ENCODE results near the gene DLG5.

Gene DLG5, protein sequence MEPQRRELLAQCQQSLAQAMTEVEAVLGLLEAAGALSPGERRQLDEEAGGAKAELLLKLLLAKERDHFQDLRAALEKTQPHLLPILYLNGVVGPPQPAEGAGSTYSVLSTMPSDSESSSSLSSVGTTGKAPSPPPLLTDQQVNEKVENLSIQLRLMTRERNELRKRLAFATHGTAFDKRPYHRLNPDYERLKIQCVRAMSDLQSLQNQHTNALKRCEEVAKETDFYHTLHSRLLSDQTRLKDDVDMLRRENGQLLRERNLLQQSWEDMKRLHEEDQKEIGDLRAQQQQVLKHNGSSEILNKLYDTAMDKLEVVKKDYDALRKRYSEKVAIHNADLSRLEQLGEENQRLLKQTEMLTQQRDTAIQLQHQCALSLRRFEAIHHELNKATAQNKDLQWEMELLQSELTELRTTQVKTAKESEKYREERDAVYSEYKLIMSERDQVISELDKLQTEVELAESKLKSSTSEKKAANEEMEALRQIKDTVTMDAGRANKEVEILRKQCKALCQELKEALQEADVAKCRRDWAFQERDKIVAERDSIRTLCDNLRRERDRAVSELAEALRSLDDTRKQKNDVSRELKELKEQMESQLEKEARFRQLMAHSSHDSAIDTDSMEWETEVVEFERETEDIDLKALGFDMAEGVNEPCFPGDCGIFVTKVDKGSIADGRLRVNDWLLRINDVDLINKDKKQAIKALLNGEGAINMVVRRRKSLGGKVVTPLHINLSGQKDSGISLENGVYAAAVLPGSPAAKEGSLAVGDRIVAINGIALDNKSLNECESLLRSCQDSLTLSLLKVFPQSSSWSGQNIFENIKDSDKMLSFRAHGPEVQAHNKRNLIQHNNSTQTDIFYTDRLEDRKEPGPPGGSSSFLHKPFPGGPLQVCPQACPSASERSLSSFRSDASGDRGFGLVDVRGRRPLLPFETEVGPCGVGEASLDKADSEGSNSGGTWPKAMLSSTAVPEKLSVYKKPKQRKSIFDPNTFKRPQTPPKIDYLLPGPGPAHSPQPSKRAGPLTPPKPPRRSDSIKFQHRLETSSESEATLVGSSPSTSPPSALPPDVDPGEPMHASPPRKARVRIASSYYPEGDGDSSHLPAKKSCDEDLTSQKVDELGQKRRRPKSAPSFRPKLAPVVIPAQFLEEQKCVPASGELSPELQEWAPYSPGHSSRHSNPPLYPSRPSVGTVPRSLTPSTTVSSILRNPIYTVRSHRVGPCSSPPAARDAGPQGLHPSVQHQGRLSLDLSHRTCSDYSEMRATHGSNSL (N-terminal part only)

DNA sequence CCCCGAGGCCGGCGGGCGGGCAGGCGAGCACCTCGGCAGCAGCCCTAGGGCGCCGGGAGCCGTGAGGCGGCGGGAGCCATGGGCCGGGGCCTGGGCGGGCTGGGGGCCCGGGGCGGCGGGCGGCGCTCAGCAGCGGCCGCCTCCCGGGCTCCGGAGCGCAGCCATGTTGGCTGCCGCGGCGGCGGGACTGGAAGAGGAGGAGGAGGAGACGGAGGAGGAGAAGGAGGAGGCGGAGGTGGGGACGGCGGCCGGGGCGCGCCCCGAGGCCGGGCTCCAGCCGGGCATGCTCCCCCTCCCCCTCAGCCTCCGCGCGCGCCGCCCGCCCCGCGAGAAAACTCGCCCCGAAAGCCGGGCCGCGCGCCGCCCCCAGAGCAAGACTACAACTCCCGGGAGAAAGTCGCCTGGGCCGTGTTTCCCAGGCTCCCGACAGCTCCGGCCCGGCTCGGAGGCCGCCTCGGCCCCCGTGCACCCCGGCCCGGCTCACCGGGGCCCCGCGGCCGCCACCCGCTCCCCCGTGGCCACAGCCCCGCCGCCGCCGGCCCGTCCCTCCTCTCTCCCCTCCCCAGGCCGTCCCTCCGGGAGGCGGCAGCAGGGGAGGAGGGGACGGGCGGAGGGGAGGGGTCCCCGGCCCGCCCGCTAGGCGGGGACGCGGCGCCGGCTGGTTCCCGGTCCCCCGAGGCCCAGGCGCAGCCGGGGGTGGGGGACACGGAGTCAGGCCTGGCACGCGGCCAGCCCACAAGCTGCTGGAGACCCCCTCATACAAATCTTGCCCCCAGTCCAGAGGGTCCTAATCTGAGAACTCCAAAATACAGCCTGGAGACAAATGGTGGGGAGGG, at the start of gene DLG5:
Gene DLG5 (minus strand): TSS at position 190 of the 836 bp plus-strand sequence. CDS start 235 bp downstream, outside the sequence.
- no peak for DNase-seq (ENCODE audit: low spot score)

DNA sequence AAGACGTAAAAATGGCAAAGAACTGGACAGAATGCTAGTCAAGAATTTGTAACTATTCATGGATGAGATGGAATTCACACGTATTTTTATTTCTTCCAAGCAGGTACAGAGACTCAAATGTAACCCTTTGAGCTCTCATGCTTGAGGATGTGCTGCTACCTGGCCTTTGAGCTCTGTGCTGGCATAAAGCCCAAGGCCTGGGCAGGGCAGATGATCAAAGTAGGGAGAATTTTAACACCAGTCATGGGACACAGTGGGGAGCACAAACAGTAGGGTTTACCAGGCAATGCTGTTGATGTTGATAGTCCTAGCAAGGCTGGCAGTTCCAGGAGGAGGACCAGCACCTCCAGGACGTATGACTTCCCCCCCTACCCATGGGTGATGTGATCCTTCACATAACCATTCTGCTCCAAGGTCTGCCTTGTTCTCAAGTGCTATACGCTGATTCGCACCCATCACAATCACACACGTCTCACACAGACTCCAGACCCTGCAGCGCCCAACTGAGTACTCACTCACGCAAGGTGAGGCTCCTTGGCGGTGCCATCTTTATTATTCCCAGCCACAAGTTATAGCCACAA, 48.6 kb upstream of the DLG5 start:
- no peak for DNase-seq (ENCODE audit: low spot score)

DNA sequence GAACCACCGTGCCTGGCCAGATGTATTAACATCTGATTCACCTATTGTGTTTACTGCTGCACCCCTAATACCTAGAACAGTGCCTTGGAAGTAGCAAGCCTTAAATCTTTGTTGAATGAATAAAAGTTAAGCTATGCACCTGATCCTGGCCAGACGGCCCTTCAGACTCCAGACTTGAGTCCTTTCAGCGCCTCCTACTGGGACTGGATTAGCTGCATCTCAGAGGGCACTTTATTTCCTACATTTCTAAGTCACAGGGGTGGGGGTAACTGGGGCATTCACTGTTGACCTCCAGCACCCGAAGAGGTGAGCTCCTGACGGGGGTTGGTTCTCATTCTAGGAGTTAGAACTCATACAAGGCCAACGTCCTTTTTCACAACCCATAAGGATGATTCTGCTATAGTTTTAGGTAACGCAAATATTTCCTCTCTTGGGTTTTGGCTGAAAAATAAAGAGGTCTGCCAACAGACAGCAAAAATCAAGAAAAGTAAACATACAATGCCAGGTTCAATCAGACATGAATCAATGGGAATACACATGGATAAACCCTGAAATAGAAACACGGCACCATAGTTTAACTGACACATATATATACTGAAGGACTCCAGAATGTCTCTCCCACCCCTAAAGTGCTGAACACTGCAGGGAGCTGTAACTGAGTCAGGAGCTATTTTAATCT, 48.0 kb upstream of the DLG5 start:
- DNase-seq (ENCODE audit: low spot score), result no peak

DNA sequence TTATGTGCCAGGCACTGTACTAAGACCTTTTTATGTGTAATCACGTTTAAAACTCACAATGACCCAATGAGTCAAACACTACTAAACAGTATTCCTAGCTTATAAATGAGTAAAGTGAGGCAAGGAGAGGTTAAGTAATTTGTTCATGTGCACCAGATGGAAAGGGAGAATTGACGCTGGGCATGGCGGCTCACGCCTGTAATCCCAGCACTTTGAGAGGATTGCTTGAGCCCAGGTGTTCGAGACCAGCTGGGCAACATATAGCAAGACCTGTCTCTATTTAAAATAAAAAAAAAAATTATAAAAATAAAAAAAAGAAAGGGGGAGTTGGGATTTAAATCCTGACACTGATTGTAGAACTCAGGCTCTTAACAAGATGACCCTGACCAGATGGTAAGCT, 46.7 kb upstream of the DLG5 start:
- no peak for DNase-seq (ENCODE audit: low spot score)

DNA sequence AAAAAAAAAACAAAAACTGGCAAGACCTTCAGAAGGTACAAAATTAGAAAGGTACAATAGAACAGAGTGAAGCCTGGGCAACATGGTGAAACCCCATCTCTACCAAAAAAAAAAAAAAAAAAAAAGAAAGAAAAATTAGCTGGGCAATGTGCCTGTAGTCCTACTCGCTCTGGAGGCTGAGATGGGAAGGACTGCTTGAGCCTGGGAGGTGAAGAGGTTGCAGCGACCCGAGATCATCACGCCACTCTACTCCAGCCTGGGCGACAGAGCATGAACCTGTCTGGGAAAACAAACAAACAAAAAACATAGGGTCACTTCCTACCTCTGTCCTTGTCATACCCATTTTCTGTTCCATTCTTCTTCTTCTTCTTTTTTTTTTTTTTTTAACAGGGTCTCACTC, 45.6 kb upstream of the DLG5 start:
- DNase-seq (ENCODE audit: low spot score), result no peak

DNA sequence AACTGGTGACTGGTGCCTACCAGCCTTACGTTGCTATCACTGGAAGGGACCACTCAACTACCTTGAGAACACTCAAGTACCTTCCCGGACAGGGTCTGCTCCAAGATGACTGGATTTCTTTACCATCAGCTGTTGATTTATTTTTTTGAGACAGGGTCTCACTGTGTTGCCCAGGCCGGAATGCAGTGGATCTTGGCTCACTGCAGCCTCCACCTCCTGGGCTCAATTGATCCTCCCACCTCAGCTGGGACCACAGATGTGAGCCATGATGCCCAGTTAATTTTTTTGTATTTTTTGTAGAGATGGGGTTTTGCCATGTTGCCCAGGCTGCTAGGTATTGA, 45.2 kb upstream of the DLG5 start:
- DNase-seq (ENCODE audit: low spot score), result no peak

DNA sequence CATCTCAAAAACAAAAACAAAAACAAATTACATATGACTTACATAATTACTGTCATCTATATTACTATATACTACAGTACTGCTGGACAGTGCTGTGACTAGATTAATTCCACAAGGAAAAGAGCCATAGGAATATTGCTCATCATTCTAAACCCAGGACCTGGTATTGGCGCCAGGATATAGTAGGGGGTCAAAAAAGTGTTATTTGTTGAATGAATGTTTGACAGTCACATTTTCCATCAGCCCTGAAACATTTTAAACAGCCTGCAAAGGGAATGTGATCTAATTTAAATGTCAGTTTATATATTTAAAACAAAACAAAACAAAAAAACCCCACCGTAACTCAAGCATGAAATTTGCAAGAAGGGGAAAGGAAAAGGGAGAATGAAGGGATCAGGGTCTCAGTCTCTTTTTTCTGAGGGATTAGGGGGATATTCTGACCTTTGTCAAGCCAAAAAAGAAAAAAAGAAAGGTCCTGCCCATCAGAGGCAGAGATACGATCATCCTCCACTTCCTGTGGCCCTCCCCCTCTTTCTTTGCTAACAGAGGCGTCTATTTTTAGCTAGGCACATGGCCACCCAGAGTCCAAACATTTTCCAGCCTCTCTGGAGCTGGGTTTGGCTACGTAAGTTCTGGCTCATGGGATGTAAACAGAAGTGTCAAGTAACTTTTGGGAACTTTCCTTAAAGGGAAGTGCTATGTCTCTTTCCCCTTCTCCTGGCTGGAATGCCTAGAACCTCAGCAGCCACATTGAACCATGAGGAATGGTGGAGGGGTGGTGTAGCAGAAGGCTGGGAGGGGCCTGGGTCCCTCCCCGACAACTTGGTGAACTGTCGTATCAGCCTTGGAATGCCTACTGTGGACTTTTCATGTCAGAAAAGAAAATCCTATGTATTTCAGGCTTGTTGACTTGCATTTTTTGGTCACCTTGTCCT, 44.6 kb upstream of the DLG5 start:
- DNase-seq (ENCODE audit: low spot score), result no peak

DNA sequence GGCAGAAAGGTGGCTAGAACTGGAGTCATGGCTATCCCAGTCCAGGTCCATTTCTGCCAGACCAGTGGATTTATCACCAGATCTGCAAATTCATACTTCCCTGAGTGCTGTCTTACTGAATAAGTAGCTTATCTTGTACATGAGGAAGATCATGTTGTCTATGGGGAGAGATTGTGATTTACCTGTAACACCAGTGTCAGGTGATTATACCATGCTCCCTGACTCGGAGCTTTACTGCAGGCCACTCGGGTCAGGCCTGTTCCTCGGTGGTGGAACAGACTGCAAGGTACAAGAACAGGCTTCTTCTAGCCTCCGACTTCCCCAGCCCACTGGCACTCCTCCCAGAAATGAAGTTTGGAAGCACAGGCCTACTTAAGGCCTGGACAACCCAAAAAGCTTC, 42.6 kb upstream of the DLG5 start:
- no peak for DNase-seq (ENCODE audit: low spot score)

DNA sequence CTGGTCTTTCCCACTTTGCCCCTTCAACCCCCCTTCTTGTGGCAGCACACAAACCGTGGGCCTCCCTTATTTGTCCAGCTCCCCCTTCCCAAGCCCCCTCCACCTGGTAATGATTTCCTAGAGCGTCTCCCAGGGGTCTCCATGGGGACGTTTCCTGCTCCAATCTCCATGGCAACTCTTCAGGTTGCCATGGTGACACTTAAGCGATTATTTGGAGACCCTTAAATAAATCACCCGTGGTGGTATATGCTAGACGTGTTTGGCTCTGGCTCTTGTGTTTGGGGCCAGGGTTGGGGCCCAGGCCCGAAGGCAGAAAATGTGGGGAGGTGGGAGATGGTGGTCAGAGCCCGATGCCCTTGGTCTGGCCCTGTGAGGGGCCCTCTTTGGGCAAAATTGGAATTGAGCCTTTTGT, 41.1 kb upstream of the DLG5 start:
- no peak for DNase-seq (ENCODE audit: low spot score)

DNA sequence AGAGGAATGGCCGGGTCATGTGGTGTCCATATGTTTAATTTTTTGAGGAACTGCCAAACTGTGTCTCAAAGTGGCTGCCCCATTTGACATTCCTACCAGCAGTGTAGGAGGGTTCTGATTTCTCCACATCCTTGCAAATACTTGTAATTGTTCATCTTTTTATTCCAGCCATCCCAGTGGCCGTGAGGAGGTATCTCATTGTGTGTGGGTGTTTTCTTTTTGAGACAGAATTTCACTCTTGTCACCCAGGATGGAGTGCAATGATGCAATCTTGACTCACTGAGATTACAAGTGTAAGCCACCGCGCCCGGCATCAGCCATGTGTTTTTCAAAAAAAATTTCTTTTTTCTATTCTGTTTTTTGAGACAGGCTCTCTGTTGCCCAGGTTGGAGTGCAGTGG, 38.7 kb upstream of the DLG5 start:
- no peak for DNase-seq (ENCODE audit: low spot score)

DNA sequence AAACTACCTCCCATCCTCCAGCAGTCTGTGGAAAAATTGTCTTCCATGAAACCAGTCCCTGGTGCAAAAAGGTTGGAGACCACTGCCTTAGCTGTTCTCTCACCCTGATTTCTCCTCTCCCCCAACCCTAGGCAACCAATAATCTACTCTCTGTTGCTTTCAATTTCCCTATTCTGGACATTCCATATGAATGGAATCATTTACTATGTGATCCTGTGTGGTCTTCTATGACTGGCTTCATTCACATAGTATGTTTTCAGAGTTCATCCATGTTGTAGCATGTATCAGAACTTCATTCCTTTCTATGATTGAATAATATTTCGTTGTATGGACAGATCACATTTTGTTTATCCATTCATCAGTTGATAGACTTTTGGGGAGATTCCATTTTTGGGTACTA, 38.3 kb upstream of the DLG5 start:
- no peak for DNase-seq (ENCODE audit: low spot score)

DNA sequence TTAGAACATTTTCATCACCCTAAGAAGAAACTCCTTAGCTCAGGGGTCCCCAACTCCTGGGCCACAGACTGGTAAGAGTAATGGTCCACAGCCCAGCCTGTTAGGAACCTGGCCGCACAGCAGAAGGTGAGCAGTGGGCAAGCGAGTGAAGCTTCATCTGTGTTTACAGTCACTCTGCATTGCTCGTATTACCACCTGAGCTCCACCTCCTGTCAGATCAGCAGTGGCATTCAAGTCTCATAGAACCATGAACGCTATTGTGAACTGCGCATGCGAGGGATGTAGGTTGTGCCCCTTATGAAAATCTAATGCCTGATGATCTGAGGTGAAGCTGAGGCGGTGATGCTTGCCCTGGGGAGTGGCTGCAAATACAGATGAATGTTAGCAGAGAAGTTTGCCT, 37.3 kb upstream of the DLG5 start:
- no peak for DNase-seq (ENCODE audit: low spot score)

DNA sequence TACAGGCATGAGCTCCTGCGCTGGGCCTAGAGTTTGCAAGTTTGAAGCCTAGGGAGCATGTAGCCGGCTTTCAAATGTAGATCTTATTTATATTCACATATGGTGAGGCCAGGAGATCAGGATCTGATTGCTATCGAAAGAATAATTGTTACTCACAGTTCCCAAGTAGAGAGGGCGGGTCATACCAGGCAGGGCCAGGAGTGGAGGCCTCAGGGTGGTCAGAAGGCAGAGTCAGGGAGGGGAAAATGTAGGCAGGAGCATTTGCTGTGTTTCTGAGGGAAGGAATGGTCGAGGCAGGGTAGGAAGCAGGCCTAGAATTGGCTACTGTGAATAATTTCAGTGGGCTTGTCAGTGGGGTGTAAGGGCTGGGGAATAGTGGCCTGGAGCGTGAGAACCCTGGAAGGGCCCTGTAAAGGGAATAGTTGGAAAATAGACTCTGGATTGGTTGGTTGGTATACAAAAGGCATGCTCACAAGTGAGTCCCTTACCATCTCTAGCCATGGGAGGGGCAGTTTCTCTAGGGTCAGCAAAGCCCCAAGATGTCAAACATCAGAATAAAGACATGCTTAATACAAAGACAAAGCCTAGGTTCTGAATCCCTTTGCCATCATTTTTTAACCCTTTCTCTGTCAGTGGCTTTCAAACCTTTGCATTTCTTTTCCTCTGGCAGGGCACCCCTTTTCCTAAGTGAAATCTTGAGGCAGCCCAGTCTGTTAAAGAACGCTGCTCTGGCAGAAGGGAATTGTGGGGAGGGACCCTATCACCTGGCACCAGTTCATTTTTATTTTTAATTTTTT, 36.0 kb upstream of the DLG5 start:
- DNase-seq (ENCODE audit: low spot score), result no peak

DNA sequence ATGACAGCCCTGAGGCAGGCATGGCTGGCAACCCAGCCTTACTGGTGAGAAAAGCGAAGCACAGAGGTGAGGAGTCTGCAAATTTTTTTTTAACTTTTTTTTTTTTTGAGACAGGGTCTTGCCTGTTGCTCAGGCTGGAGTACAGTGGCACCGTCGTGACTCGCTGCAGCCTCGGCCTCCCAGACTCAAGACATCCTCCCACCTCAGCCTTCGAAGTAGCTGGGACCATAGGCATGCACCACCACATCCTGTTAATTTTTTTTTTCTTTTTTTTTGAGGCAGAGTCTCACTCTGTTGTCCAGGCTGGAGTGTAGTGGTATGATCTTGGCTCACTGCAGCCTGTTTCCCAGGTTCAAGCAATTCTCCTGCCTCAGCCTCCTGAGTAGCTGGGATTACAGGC, 35.1 kb upstream of the DLG5 start:
- no peak for DNase-seq (ENCODE audit: low spot score)

DNA sequence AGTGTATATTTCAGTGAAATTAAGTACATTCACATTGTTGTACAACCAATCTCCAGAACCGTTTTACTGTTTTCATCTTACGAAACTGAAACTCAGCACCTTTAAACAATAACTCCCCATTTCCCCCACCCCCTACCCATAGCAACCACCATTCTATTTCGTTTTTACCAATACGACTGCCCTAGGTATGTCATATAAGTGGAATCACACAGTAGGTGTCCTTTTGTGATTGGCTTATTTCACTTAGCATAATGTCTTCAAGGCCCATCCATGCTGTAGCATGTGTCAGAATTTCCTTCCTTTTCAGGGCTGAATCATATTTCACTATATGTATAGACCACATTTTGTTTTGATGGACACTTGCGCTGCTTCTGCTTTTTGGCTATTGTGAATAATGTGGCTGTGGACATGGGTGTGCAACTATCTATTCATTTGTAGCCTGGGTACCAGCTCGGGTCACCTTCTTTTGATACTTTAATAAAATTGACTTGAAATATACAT, 34.3 kb upstream of the DLG5 start:
- DNase-seq (ENCODE audit: low spot score), result no peak

DNA sequence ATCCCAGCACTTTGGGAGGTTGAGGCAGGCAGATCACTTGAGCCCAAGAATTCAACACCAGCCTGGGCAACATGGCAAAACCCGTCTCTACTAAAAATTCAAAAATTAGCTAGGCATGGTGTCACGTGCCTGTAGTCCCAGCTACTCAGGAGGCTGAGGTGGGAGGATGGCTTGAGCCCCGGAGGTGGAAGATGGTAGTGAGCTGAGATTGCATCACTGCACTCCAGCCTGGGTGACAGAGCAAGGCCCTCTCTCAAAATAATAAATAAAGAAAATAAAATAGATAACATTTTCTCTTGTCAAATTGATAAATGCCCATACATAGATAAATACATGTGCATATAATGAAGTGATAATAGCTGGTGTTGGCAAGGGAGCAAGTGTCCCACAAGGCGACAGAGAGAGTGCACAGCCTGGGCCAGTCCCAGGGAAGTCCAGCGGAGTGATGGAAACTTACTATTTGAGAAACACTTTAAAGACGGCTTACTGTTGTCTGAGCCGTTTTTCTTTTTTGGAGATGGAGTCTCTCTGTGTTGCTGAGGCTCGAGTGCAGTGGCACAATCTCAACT, 33.4 kb upstream of the DLG5 start:
- no peak for DNase-seq (ENCODE audit: low spot score)

DNA sequence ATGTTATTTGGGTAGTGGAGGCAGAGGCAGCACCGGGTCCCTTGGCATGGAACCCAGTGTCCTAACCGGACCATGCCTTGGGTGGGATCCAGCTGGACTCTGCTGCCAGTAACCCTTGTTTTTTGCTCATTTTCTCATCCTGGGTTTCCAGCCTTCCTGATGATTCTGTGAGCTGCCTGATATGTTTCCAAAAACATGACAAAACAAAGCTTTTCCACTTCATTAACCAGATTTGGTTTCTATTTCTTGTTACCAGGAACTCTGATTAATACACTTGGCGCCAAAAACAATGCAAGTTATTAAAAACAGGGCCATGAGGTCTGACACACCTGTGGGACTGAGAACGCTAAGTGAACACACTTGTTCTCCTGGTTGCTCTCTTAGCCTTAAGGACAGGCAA, 32.8 kb upstream of the DLG5 start:
- no peak for DNase-seq (ENCODE audit: low spot score)

DNA sequence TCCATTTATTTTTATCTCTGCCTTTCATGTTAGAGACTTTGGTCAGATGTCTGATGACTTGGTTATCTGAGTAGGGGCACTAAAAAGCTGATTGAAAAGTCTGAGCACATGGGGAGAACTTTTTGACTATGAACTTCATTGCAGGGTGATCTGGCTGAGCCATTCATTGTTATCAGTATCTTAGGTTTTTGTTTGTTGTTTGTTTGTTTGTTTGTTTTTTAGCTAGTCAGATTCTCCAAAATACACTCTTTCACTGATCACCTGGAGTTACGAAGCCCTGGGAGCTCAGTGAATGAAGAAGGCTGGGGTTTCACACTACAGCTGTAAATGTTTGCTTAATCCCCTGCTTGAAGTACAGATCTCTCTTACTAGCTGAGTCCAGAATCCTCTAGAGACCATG, 28.6 kb upstream of the DLG5 start:
- no peak for DNase-seq (ENCODE audit: low spot score)

All from hematopoietic multipotent progenitor cell treated with erythropoietin and hydrocortisone succinate and interleukin-3 and kit ligand, for 15 days (in vitro differentiated cells).